GM23338 (cell line): ENCODE data around the gene SCFD2. TPM values are rescaled to one million over a fixed set of nuclear protein-coding genes. Genes with fewer than 3 reads are reported as not detected.
"Not testable (repeated sequence)": the region's sequence is repeated elsewhere in the genome, so short reads cannot be mapped to it uniquely, and the experiment has no call there.

Experiments
- ATAC-seq: fragments of 200-7000 bp; cut with Tn5 transposase; 3 replicates; pipeline ENCODE4 v1.9.1; 2020
- DNase-seq: peaks from one replicate; pipeline ENCODE4 v3.0.0-alpha.2; 2015; ENCODE audit warnings: low spot score
- H2AFZ ChIP-seq: fragments of 200-600 bp; sonication (generic); 2 replicates; pipeline ENCODE4 v1.8.0; 2016; ENCODE audit warnings: antibody characterized with exemption, mild to moderate bottlenecking, moderate library complexity
- H3F3A ChIP-seq: fragments of 200-600 bp; sonication (generic); replicated peaks from 2 replicates; pipeline ENCODE4 v1.8.0; 2017; ENCODE audit warnings: antibody characterized with exemption, mixed run types, low read depth
- H3K27ac ChIP-seq: fragments of 200-600 bp; sonication (generic); 2 replicates; pipeline ENCODE4 v1.6.1; 2016; ENCODE audit warnings: low read depth
- H3K27me3 ChIP-seq: fragments of 200-600 bp; sonication (generic); 2 replicates; pipeline ENCODE4 v1.8.0; 2016; ENCODE audit warnings: mild to moderate bottlenecking, mixed run types, moderate library complexity; ENCODE audit not compliant: insufficient read depth
- H3K36me3 ChIP-seq: fragments of 200-600 bp; sonication (generic); 2 replicates; pipeline ENCODE4 v1.8.0; 2016; ENCODE audit warnings: mild to moderate bottlenecking; ENCODE audit not compliant: insufficient read depth
- H3K4me1 ChIP-seq: fragments of 200-600 bp; sonication (generic); 2 replicates; pipeline ENCODE4 v1.8.0; 2016; ENCODE audit warnings: mild to moderate bottlenecking, moderate library complexity; ENCODE audit not compliant: insufficient read depth
- H3K4me2 ChIP-seq: fragments of 200-600 bp; sonication (generic); 2 replicates; pipeline ENCODE4 v1.7.1; 2017; ENCODE audit warnings: mixed run types
- H3K4me3 ChIP-seq: fragments of 200-600 bp; sonication (generic); 2 replicates; pipeline ENCODE4 v1.6.1; 2016; ENCODE audit warnings: mixed run types
- H3K79me2 ChIP-seq: fragments of 200-600 bp; sonication (generic); replicated peaks from 2 replicates; pipeline ENCODE4 v1.8.0; 2017; ENCODE audit warnings: mild to moderate bottlenecking; ENCODE audit not compliant: insufficient read depth
- H3K9me2 ChIP-seq: fragments of 200-600 bp; sonication (generic); 2 replicates; pipeline ENCODE4 v1.8.0; 2017; ENCODE audit not compliant: insufficient read depth
- H4K20me1 ChIP-seq: fragments of 200-600 bp; sonication (generic); replicated peaks from 2 replicates; pipeline ENCODE4 v1.8.0; 2017; ENCODE audit warnings: mild to moderate bottlenecking; ENCODE audit not compliant: insufficient read depth
- H3K27ac Mint-ChIP-seq: 2 replicates; pipeline ENCODE4 v1.8.0; 2020; ENCODE audit warnings: inconsistent platforms, mild to moderate bottlenecking, moderate library complexity, mixed read lengths
- H3K27me3 Mint-ChIP-seq: 3 replicates; pipeline ENCODE4 v1.8.0; 2022; ENCODE audit warnings: low read depth, mild to moderate bottlenecking, moderate library complexity, mixed read lengths, inconsistent platforms; ENCODE audit not compliant: insufficient read depth, poor library complexity
- H3K36me3 Mint-ChIP-seq: 3 replicates; pipeline ENCODE4 v1.8.0; 2021; ENCODE audit warnings: low read depth, mild to moderate bottlenecking, inconsistent platforms, moderate library complexity, mixed read lengths
- H3K4me1 Mint-ChIP-seq: 3 replicates; pipeline ENCODE4 v1.8.0; 2020; ENCODE audit warnings: mild to moderate bottlenecking, inconsistent platforms, mixed read lengths
- H3K4me3 Mint-ChIP-seq: 3 replicates; pipeline ENCODE4 v1.8.0; 2021; ENCODE audit warnings: moderate library complexity, mild to moderate bottlenecking, inconsistent platforms, mixed read lengths
- H3K9me3 Mint-ChIP-seq: 3 replicates; pipeline ENCODE4 v1.8.0; 2020; ENCODE audit warnings: moderate library complexity, mild to moderate bottlenecking, inconsistent platforms, mixed read lengths
- CREB1 ChIP-seq: fragments of 250-450 bp; sonication (Bioruptor Pico); IDR thresholded peaks from 2 replicates; pipeline ENCODE4 v1.5.0; 2020; ENCODE audit warnings: low read depth, mild to moderate bottlenecking, moderate library complexity
- CTCF ChIP-seq, 2 experiments: fragments of 200-600 bp in 1 of 2; sonication (generic) in 1 of 2; conservative IDR thresholded peaks; 2 replicates each; pipeline versions ENCODE4 v1.5.1 to v1.6.1; 2016 to 2017; ENCODE audit warnings: antibody characterized with exemption in 2 of 2, low read depth in 2 of 2, mild to moderate bottlenecking in 2 of 2, moderate library complexity in 1 of 2
- ETS1 ChIP-seq: IDR thresholded peaks from 2 replicates; pipeline ENCODE4 v1.6.1; 2016; ENCODE audit warnings: antibody characterized with exemption
- EZH2 ChIP-seq: fragments of 200-600 bp; sonication (generic); IDR thresholded peaks from one replicate; pipeline ENCODE4 v1.8.0; 2017; ENCODE audit warnings: antibody characterized with exemption, mild to moderate bottlenecking, low read depth; ENCODE audit not compliant: unreplicated experiment
- EZH2phosphoT487 ChIP-seq: fragments of 200-600 bp; sonication (generic); IDR thresholded peaks from one replicate; pipeline ENCODE4 v1.8.1; 2018; ENCODE audit warnings: antibody characterized with exemption; ENCODE audit not compliant: unreplicated experiment
- JUNB ChIP-seq: IDR thresholded peaks from one replicate; pipeline ENCODE4 v1.6.1; 2016; ENCODE audit warnings: antibody characterized with exemption; ENCODE audit not compliant: unreplicated experiment
- NANOG ChIP-seq: IDR thresholded peaks from 2 replicates; pipeline ENCODE4 v1.6.1; 2016; ENCODE audit warnings: antibody characterized with exemption, borderline replicate concordance
- POLR2AphosphoS5 ChIP-seq: IDR thresholded peaks from 2 replicates; pipeline ENCODE4 v1.6.1; 2016; ENCODE audit warnings: antibody characterized with exemption, low read depth
- REST ChIP-seq: IDR thresholded peaks from one replicate; pipeline ENCODE4 v1.6.1; 2018; ENCODE audit warnings: antibody characterized with exemption; ENCODE audit not compliant: unreplicated experiment
- ZNF114 ChIP-seq: fragments of 250-450 bp; sonication (Bioruptor Pico); IDR thresholded peaks from 2 replicates; pipeline ENCODE4 v1.5.0; 2020; ENCODE audit warnings: mild to moderate bottlenecking, moderate library complexity
- ZNF331 ChIP-seq: fragments of 250-450 bp; sonication (Bioruptor Pico); IDR thresholded peaks from 2 replicates; pipeline ENCODE4 v1.5.0; 2020; ENCODE audit warnings: low read depth, mild to moderate bottlenecking, moderate library complexity
- ZNF462 ChIP-seq: fragments of 250-450 bp; sonication (Bioruptor Pico); IDR thresholded peaks from 2 replicates; pipeline ENCODE4 v1.5.0; 2020; ENCODE audit warnings: mild to moderate bottlenecking, moderate library complexity
- polyA plus RNA-seq: library from polyadenylated mRNA; unstranded; fragments of >200 nt; fragmentation: Nextera tagmentation; extraction: Ambion mirVana; gene quantifications from 2 replicates; pipeline ENCODE4 v1.2.1, GENCODE V29; 2016
- total RNA-seq: library from RNA; depleted of rRNA; stranded (reverse); fragments of >200 nt; shearing (Covaris generic); gene quantifications from 2 replicates; pipeline ENCODE4 v1.2.3, GENCODE V29; 2014

Gene SCFD2
- total and polyA plus RNA-seq, 2 experiments from 2014 or later, result 5.7 to 17.5 TPM

GRCh38 chr4:53183754-53184153 lies 182.1 kb downstream of the SCFD2 start:
- Mint-ChIP-seq H3K36me3 (peaks cover 12% of the 10 kb centered on the region), H3K27me3 (no peaks in the 10 kb centered on the region), H3K4me3 (no peak overlapping the region), H3K9me3 (peaks cover 25% of the 10 kb centered on the region), H3K4me1 (no peaks in the 10 kb centered on the region), H3K27ac (no peak overlapping the region)
- no peak overlapping the region for H2AFZ ChIP-seq
- no peaks in the 10 kb centered on the region for H3K4me1 ChIP-seq
- H3K9me2 ChIP-seq, result no peaks in the 10 kb centered on the region
- H3K27ac ChIP-seq, result no peak overlapping the region
- H3F3A ChIP-seq, result no peaks in the 10 kb centered on the region
- H3K79me2 ChIP-seq, result no peaks in the 10 kb centered on the region
- H3K27me3 ChIP-seq, result no peaks in the 10 kb centered on the region
- DNase-seq (no peak), ATAC-seq (no peak)
- H3K4me2 ChIP-seq, result no peak overlapping the region
- H4K20me1 ChIP-seq, result no peaks in the 10 kb centered on the region
- TF ChIP-seq ZNF462 (CRISPR knock-in tag) (no peak), ZNF331 (CRISPR knock-in tag) (no peak), EZH2 (no peak), CREB1 (no peak), ZNF114 (no peak), ETS1 (no peak), NANOG (no peak), POLR2AphosphoS5 (no peak), REST (no peak), JUNB (no peak), EZH2phosphoT487 (no peak), CTCF (conservative IDR thresholded peaks at IDR 0.05; ENCODE audit: low read depth in 2 of 2) (no peak)
- no peaks in the 10 kb centered on the region; the same call in 1 of the 2 replicates for H3K36me3 ChIP-seq
- no peak overlapping the region for H3K4me3 ChIP-seq

- ATAC-seq, H3K27ac Mint-ChIP-seq, H3K79me2 ChIP-seq, H3K27ac ChIP-seq, H3K4me3 Mint-ChIP-seq, H4K20me1 ChIP-seq, H3K4me1 Mint-ChIP-seq, H2AFZ ChIP-seq, H3K27me3 ChIP-seq, H3K4me2 ChIP-seq, H3K27me3 Mint-ChIP-seq, DNase-seq, H3K9me2 ChIP-seq, H3F3A ChIP-seq, H3K4me3 ChIP-seq, H3K36me3 ChIP-seq, H3K4me1 ChIP-seq: not testable (repeated sequence)
- Mint-ChIP-seq H3K36me3 (peaks cover 34% of the 10 kb centered on the region), H3K9me3 (peaks cover 49% of the 10 kb centered on the region)
These were observed 188.1 kb downstream of the SCFD2 start for GRCh38 chr4:53177751-53178150.
